ENCODE measurements around the gene DYNC2H1.

Gene DYNC2H1

GRCh38 chr11:103170865-103171264 lies 61.6 kb downstream of the DYNC2H1 start:
- Mint-ChIP-seq H3K36me3 (peaks cover 2% of the 10 kb centered on the region), H3K27me3 (no peaks in the 10 kb centered on the region), H3K4me1 (no peaks in the 10 kb centered on the region), H3K27ac (no peak overlapping the region), H3K9me3 (no peaks in the 10 kb centered on the region), H3K4me3 (no peak overlapping the region)
- no peak for ATAC-seq (ENCODE audit: low read depth)
- DNase-seq (ENCODE audit: low spot score in 2 of 2) = no peak

DNA sequence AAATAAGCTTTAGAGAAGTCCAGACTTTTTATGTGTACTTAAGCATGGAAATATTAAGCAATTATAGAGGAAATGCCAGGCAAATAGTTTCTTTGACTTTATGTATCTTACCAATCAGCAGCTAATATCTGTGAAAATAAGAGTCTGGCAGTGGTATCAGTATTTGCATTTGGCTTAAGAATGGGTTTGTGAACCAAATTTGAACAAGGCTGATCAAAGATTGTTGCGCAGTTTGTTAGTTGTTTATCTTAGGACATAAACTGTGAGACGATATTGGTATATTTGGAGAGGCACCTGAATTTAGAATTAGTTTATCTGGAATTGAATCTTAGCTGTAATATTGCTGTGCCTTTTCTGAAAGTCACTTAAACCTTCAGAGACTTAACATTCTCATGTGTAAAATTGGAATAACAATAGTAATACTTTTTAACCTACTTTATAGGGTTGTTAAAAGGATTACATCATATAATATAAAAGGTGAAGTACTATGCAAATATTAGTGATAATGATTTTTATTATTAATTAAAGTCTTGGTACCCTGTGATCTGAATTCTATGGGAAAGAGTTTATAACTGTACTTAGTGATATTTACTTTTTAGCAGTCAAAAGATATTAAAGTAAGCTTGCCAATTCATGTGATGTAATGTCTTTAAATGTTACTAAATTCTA lies 66.4 kb downstream of the DYNC2H1 start:
- no peak overlapping the region for H3K4me3 Mint-ChIP-seq
- H3K36me3 Mint-ChIP-seq = no peaks in the 10 kb centered on the region
- no peaks in the 10 kb centered on the region for H3K9me3 Mint-ChIP-seq
- no peak overlapping the region for H3K27ac Mint-ChIP-seq
- no peaks in the 10 kb centered on the region for H3K4me1 Mint-ChIP-seq
- DNase-seq (ENCODE audit: low spot score in 2 of 2) = no peak
- no peaks in the 10 kb centered on the region for H3K27me3 Mint-ChIP-seq
- ATAC-seq (ENCODE audit: low read depth) = no peak

GRCh38 chr11:103183981-103184611 lies 74.9 kb downstream of the DYNC2H1 start:
- Mint-ChIP-seq H3K27ac (no peak overlapping the region), H3K4me3 (no peak overlapping the region), H3K36me3 (peaks cover 2% of the 10 kb centered on the region), H3K4me1 (no peaks in the 10 kb centered on the region), H3K27me3 (no peaks in the 10 kb centered on the region), H3K9me3 (no peaks in the 10 kb centered on the region)
- ATAC-seq (ENCODE audit: low read depth) (no peak), DNase-seq (ENCODE audit: low spot score in 2 of 2) (no peak)

- ATAC-seq (ENCODE audit: low read depth) (no peak), DNase-seq (ENCODE audit: low spot score in 2 of 2) (no peak)
- no peak overlapping the region for H3K4me3 Mint-ChIP-seq
- H3K27me3 Mint-ChIP-seq = no peaks in the 10 kb centered on the region
- H3K27ac Mint-ChIP-seq = no peak overlapping the region
- H3K36me3 Mint-ChIP-seq = peaks cover 2% of the 10 kb centered on the region
- H3K9me3 Mint-ChIP-seq = no peaks in the 10 kb centered on the region
- no peaks in the 10 kb centered on the region for H3K4me1 Mint-ChIP-seq
Measured at GRCh38 chr11:103202048-103202651, 92.9 kb downstream of the DYNC2H1 start.

- ATAC-seq (ENCODE audit: low read depth) = no peak
- H3K4me3 Mint-ChIP-seq = no peak overlapping the region
- no peaks in the 10 kb centered on the region for H3K36me3 Mint-ChIP-seq
- no peaks in the 10 kb centered on the region for H3K27me3 Mint-ChIP-seq
- no peaks in the 10 kb centered on the region for H3K4me1 Mint-ChIP-seq
- no peak overlapping the region for H3K27ac Mint-ChIP-seq
- no peaks in the 10 kb centered on the region for H3K9me3 Mint-ChIP-seq
- no peak for DNase-seq (ENCODE audit: low spot score in 2 of 2)
Measured at GRCh38 chr11:103210543-103210942, 101.3 kb downstream of the DYNC2H1 start.

DNA sequence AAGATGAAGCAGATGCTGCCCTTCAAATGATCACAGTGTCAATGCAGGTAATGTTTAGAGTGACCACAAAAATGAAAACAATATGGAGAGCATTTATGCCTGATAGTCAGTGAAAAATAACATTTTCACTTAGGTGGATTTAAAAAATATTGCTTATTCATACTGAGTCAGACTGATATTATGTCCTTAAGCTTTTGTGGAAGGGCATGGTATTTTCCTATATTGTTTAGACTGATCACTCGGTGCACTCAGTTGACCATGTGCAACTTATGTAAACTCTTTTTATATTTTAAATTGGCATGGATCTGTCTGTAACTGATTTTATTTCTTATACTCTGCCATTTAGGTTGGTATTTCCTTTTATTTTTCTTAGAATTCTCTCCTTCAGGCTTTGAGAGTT lies 106.6 kb downstream of the DYNC2H1 start:
- Mint-ChIP-seq H3K36me3 (no peaks in the 10 kb centered on the region), H3K27ac (no peak overlapping the region), H3K4me1 (no peaks in the 10 kb centered on the region), H3K9me3 (no peaks in the 10 kb centered on the region), H3K27me3 (no peaks in the 10 kb centered on the region), H3K4me3 (no peak overlapping the region)
- ATAC-seq (ENCODE audit: low read depth) = no peak
- no peak for DNase-seq (ENCODE audit: low spot score in 2 of 2)

DNA sequence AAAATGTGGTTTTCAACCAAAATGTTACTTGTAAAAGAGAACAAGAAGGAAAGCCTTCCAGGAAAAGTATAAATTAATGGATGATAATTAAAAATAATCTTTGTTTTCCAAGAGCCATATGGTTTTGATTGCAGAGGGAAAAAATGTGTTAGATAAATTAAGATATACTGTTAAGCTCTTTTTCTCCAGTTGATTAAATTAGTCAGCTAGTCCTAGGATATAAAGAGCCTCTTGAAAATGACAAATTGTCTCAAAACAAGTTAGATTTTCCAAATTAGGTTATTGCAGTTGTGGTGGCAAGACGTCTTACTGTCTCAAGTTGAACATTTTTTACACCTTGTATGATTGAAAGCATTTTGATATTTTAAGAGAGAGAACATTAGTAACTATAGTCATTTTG lies 110.9 kb downstream of the DYNC2H1 start:
- Mint-ChIP-seq H3K9me3 (no peaks in the 10 kb centered on the region), H3K27me3 (no peaks in the 10 kb centered on the region), H3K4me1 (no peaks in the 10 kb centered on the region), H3K27ac (no peak overlapping the region), H3K36me3 (peaks cover 3% of the 10 kb centered on the region), H3K4me3 (no peak overlapping the region)
- DNase-seq (ENCODE audit: low spot score in 2 of 2) (no peak), ATAC-seq (ENCODE audit: low read depth) (no peak)

GRCh38 chr11:103222806-103223205 lies 113.6 kb downstream of the DYNC2H1 start:
- DNase-seq (ENCODE audit: low spot score in 2 of 2) (no peak), ATAC-seq (ENCODE audit: low read depth) (no peak)
- Mint-ChIP-seq H3K4me3 (no peak overlapping the region), H3K27me3 (no peaks in the 10 kb centered on the region), H3K9me3 (no peaks in the 10 kb centered on the region), H3K27ac (no peak overlapping the region), H3K4me1 (no peaks in the 10 kb centered on the region), H3K36me3 (peaks cover 6% of the 10 kb centered on the region)

- DNase-seq (ENCODE audit: low spot score in 2 of 2) (no peak), ATAC-seq (ENCODE audit: low read depth) (no peak)
- peaks cover 4% of the 10 kb centered on the region for H3K36me3 Mint-ChIP-seq
- no peak overlapping the region for H3K27ac Mint-ChIP-seq
- no peaks in the 10 kb centered on the region for H3K4me1 Mint-ChIP-seq
- H3K9me3 Mint-ChIP-seq = no peaks in the 10 kb centered on the region
- no peaks in the 10 kb centered on the region for H3K27me3 Mint-ChIP-seq
- no peak overlapping the region for H3K4me3 Mint-ChIP-seq
Measured at GRCh38 chr11:103228807-103229206, 119.6 kb downstream of the DYNC2H1 start.

GRCh38 chr11:103234974-103235373 lies 125.7 kb downstream of the DYNC2H1 start:
- Mint-ChIP-seq H3K4me3 (no peak overlapping the region), H3K27me3 (no peaks in the 10 kb centered on the region)

GRCh38 chr11:103241574-103241973 lies 132.3 kb downstream of the DYNC2H1 start:
- Mint-ChIP-seq H3K36me3 (no peaks in the 10 kb centered on the region), H3K27ac (no peak overlapping the region), H3K4me3 (no peak overlapping the region), H3K9me3 (no peaks in the 10 kb centered on the region), H3K27me3 (no peaks in the 10 kb centered on the region), H3K4me1 (no peaks in the 10 kb centered on the region)
- no peak for DNase-seq (ENCODE audit: low spot score in 2 of 2)
- no peak for ATAC-seq (ENCODE audit: low read depth)

More at GRCh38 chr11:103234974-103235373, 125.7 kb downstream of the DYNC2H1 start:
- Mint-ChIP-seq H3K9me3 (no peaks in the 10 kb centered on the region), H3K36me3 (peaks cover 5% of the 10 kb centered on the region), H3K27ac (no peak overlapping the region), H3K4me1 (no peaks in the 10 kb centered on the region)
- ATAC-seq (ENCODE audit: low read depth) (no peak), DNase-seq (ENCODE audit: low spot score in 2 of 2) (no peak)

GRCh38 chr11:103254123-103254522 lies 144.9 kb downstream of the DYNC2H1 start:
- no peaks in the 10 kb centered on the region for H3K9me3 Mint-ChIP-seq
- H3K27me3 Mint-ChIP-seq = no peaks in the 10 kb centered on the region
- no peak for ATAC-seq (ENCODE audit: low read depth)
- peaks cover 2% of the 10 kb centered on the region for H3K36me3 Mint-ChIP-seq
- H3K4me1 Mint-ChIP-seq = no peaks in the 10 kb centered on the region
- H3K27ac Mint-ChIP-seq = no peak overlapping the region
- DNase-seq (ENCODE audit: low spot score in 2 of 2) = no peak
- H3K4me3 Mint-ChIP-seq = no peak overlapping the region

DNA sequence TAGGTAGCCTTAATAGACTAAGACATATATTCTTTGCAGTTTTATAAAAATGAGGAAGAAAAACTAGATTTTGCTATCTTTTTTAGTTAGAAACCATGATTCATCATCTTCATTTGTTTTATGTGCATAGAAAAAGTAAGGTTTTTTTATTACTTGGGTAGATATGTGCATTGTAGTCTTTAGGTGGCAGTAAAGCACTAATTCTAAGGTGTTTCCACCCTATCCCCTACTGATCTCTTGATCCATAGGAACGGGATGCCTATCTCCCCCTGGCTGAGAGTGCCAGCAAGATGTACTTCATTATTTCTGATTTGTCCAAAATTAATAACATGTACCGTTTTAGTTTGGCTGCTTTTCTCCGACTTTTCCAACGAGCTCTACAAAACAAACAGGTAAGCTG lies 148.1 kb downstream of the DYNC2H1 start:
- peaks cover 9% of the 10 kb centered on the region for H3K36me3 Mint-ChIP-seq
- no peaks in the 10 kb centered on the region for H3K9me3 Mint-ChIP-seq
- DNase-seq (ENCODE audit: low spot score in 2 of 2) (no peak), ATAC-seq (ENCODE audit: low read depth) (no peak)
- no peaks in the 10 kb centered on the region for H3K27me3 Mint-ChIP-seq
- no peak overlapping the region for H3K4me3 Mint-ChIP-seq
- H3K27ac Mint-ChIP-seq = no peak overlapping the region
- no peaks in the 10 kb centered on the region for H3K4me1 Mint-ChIP-seq

GRCh38 chr11:103266167-103266831 lies 157.1 kb downstream of the DYNC2H1 start:
- no peak for ATAC-seq (ENCODE audit: low read depth)
- no peaks in the 10 kb centered on the region for H3K9me3 Mint-ChIP-seq

More at GRCh38 chr11:103266167-103266831, 157.1 kb downstream of the DYNC2H1 start:
- no peaks in the 10 kb centered on the region for H3K27me3 Mint-ChIP-seq
- no peaks in the 10 kb centered on the region for H3K4me1 Mint-ChIP-seq
- H3K36me3 Mint-ChIP-seq = peaks cover 8% of the 10 kb centered on the region
- no peak overlapping the region for H3K27ac Mint-ChIP-seq
- no peak for DNase-seq (ENCODE audit: low spot score in 2 of 2)
- no peak overlapping the region for H3K4me3 Mint-ChIP-seq

Data from memory B cell (primary cell).